GM03348 (cell line): ENCODE data around the gene CYP1B1.
"Not testable (repeated sequence)": the region's sequence is repeated elsewhere in the genome, so short reads cannot be mapped to it uniquely, and the experiment has no call there.

Experiments used
- DNase-seq: peaks from one replicate; pipeline ENCODE4 v3.0.0; 2012; ENCODE audit warnings: low spot score

The CYP1B1 gene

GRCh38 chr2:38075507-38076151 lies at the start of gene CYP1B1:
Gene CYP1B1, minus strand, starts transcription at chr2:38076151. Its CDS starts 763 bp downstream, at chr2:38075388.
- DNase-seq: peak; percentile 56

- DNase-seq: no peak
Measured at GRCh38 chr2:38125007-38125406, 49.1 kb upstream of the CYP1B1 start.

- no peak for DNase-seq
Measured at GRCh38 chr2:38123911-38124310, 48.0 kb upstream of the CYP1B1 start.

GRCh38 chr2:38122344-38122743 lies 46.4 kb upstream of the CYP1B1 start:
- peak; percentile 61 for DNase-seq

- DNase-seq: no peak
Measured at GRCh38 chr2:38121481-38121880, 45.5 kb upstream of the CYP1B1 start.

GRCh38 chr2:38120829-38121228 lies 44.9 kb upstream of the CYP1B1 start:
- DNase-seq: no peak

- no peak for DNase-seq
Measured at GRCh38 chr2:38120264-38120592, 44.3 kb upstream of the CYP1B1 start.

- DNase-seq: peak; percentile 61
Measured at GRCh38 chr2:38116762-38117161, 40.8 kb upstream of the CYP1B1 start.

- DNase-seq: peak; percentile 70
Measured at GRCh38 chr2:38115216-38116032, 39.5 kb upstream of the CYP1B1 start.

GRCh38 chr2:38113981-38114708 lies 38.2 kb upstream of the CYP1B1 start:
- no peak for DNase-seq

- DNase-seq: no peak
Measured at GRCh38 chr2:38113051-38113450, 37.1 kb upstream of the CYP1B1 start.

GRCh38 chr2:38111350-38111749 lies 35.4 kb upstream of the CYP1B1 start:
- DNase-seq: not testable (repeated sequence)

GRCh38 chr2:38109732-38110181 lies 33.8 kb upstream of the CYP1B1 start:
- DNase-seq: no peak

GRCh38 chr2:38108907-38109731 lies 33.2 kb upstream of the CYP1B1 start:
- no peak for DNase-seq

- DNase-seq: no peak
Measured at GRCh38 chr2:38107738-38108410, 31.9 kb upstream of the CYP1B1 start.

- DNase-seq: peak; percentile 52
Measured at GRCh38 chr2:38106405-38107094, 30.6 kb upstream of the CYP1B1 start.

- no peak for DNase-seq
Measured at GRCh38 chr2:38105922-38106321, 30.0 kb upstream of the CYP1B1 start.

- DNase-seq: no peak
Measured at GRCh38 chr2:38104598-38104997, 28.6 kb upstream of the CYP1B1 start.

GRCh38 chr2:38100328-38100727 lies 24.4 kb upstream of the CYP1B1 start:
- DNase-seq: no peak

GRCh38 chr2:38099099-38100028 lies 23.4 kb upstream of the CYP1B1 start:
- no peak for DNase-seq
